Measurements from ENCODE around the gene PARVA. TPM values are rescaled to one million over a fixed set of nuclear protein-coding genes. Genes with fewer than 3 reads are reported as not detected.

PARVA gene
- total RNA-seq, 1 experiment from 2014 or later: 18.1 TPM

GRCh38 chr11:12482839-12483238 is 105.5 kb downstream of the PARVA start:
- H3K9ac ChIP-seq (ENCODE audit: extremely low read depth, insufficient read length, low read length): no peak overlapping the region
- Mint-ChIP-seq H3K27me3 (ENCODE audit: low read depth) (no peaks in the 10 kb centered on the region), H3K9me3 (no peaks in the 10 kb centered on the region; a peak in 1 of 5 replicates), H3K4me1 (no peaks in the 10 kb centered on the region), H3K36me3 (ENCODE audit: insufficient read depth in 1 of 3, low read depth in 3 of 3) (peaks cover 0 to 2% (median 0%) of the 10 kb centered on the region in 3 experiments; a peak in 1 of 7 replicates), H3K27ac (peak overlapping the region in 1 of 3 experiments; percentile 80; a peak in 2 of 7 replicates), H3K4me3 (no peak overlapping the region)
- no peak overlapping the region for H3K4me2 ChIP-seq (ENCODE audit: insufficient read depth, insufficient read length, low read length)
- no peak overlapping the region for H4K5ac ChIP-seq (ENCODE audit: insufficient read length, low read depth, low read length)
- no peak overlapping the region for H3K14ac ChIP-seq (ENCODE audit: insufficient read depth, low read length)
- no peak overlapping the region for H2BK15ac ChIP-seq (ENCODE audit: low read depth, low read length)
- H3K4ac ChIP-seq (ENCODE audit: low read depth, low read length): no peak overlapping the region
- no peaks in the 10 kb centered on the region for H3K27me3 ChIP-seq (ENCODE audit: insufficient read depth, low read length)
- no peak overlapping the region for H3K56ac ChIP-seq (ENCODE audit: insufficient read length, low read depth, low read length)
- H3K9me3 ChIP-seq (ENCODE audit: control insufficient read depth, low read depth, low read length): no peaks in the 10 kb centered on the region
- H2BK5ac ChIP-seq (ENCODE audit: insufficient read length, low read length): no peak overlapping the region
- no peak for TF ChIP-seq CTCF (conservative IDR thresholded peaks at IDR 0.05)
- H3K4me1 ChIP-seq (ENCODE audit: insufficient read depth, low read length): no peaks in the 10 kb centered on the region
- no peaks in the 10 kb centered on the region for H3K23me2 ChIP-seq (ENCODE audit: insufficient read length, low read depth, low read length, poor library complexity, severe bottlenecking)
- H2BK12ac ChIP-seq (ENCODE audit: insufficient read length, low read depth, low read length): no peak overlapping the region
- H3K79me2 ChIP-seq (ENCODE audit: insufficient read depth, low read length): no peaks in the 10 kb centered on the region
- no peaks in the 10 kb centered on the region for H4K20me1 ChIP-seq (ENCODE audit: control insufficient read depth, insufficient read depth, insufficient read length)
- no peaks in the 10 kb centered on the region for H3K79me1 ChIP-seq (ENCODE audit: insufficient read depth, low read depth, low read length, poor library complexity, severe bottlenecking)
- H4K8ac ChIP-seq (replicated peaks; ENCODE audit: insufficient read length, low read depth, low read length): no peak overlapping the region
- no peak for DNase-seq
- no CpG with 5 or more reads among the region's 2 CpGs for WGBS (ENCODE audit: extremely low coverage, insufficient read length, low lambda C conversion rate)
- no peak overlapping the region for H2AK5ac ChIP-seq (ENCODE audit: insufficient read length, low read length)
- H3K18ac ChIP-seq (ENCODE audit: insufficient read length, low read depth, low read length): no peak overlapping the region
- H2BK120ac ChIP-seq (ENCODE audit: low read depth, low read length, poor library complexity, severe bottlenecking): no peak overlapping the region
- H4K91ac ChIP-seq (ENCODE audit: insufficient read length, low read depth, low read length): no peak overlapping the region
- no peak overlapping the region for H3T11ph ChIP-seq (ENCODE audit: low read length)
- H3K27ac ChIP-seq (ENCODE audit: insufficient read length, low read depth, low read length): no peak overlapping the region
- H3K23ac ChIP-seq (ENCODE audit: insufficient read length, low read depth, low read length): no peak overlapping the region
- H2AFZ ChIP-seq (ENCODE audit: low read length): no peak overlapping the region
- H2BK20ac ChIP-seq (ENCODE audit: low read depth, low read length, poor library complexity, severe bottlenecking): no peak overlapping the region
